ENCODE measurements around the gene NAV2. TPM values are rescaled to one million over a fixed set of nuclear protein-coding genes. Genes with fewer than 3 reads are reported as not detected.

The NAV2 gene
- total RNA-seq, 2 donors from 2014 or later, result 26.4 to 35.5 TPM

GRCh38 chr11:19946681-19947080, 234.0 kb downstream of the NAV2 start:
- no peak overlapping the region for H3K27ac ChIP-seq
- DNase-seq (no peak), ATAC-seq (no peak)
- H3K4me1 ChIP-seq, result peaks cover 2% of the 10 kb centered on the region
- TF ChIP-seq, protein P1, sequence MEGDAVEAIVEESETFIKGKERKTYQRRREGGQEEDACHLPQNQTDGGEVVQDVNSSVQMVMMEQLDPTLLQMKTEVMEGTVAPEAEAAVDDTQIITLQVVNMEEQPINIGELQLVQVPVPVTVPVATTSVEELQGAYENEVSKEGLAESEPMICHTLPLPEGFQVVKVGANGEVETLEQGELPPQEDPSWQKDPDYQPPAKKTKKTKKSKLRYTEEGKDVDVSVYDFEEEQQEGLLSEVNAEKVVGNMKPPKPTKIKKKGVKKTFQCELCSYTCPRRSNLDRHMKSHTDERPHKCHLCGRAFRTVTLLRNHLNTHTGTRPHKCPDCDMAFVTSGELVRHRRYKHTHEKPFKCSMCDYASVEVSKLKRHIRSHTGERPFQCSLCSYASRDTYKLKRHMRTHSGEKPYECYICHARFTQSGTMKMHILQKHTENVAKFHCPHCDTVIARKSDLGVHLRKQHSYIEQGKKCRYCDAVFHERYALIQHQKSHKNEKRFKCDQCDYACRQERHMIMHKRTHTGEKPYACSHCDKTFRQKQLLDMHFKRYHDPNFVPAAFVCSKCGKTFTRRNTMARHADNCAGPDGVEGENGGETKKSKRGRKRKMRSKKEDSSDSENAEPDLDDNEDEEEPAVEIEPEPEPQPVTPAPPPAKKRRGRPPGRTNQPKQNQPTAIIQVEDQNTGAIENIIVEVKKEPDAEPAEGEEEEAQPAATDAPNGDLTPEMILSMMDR (IDR thresholded peaks at IDR 0.05), result no peak
- no peak for TF ChIP-seq POLR2A (IDR thresholded peaks at IDR 0.05)
- H3K4me3 ChIP-seq, result no peak overlapping the region
- H3K36me3 ChIP-seq (replicated peaks in 1 of 2; ENCODE audit: insufficient read depth in 1 of 2, low read depth in 2 of 2), result peaks cover 0 to 6% of the 10 kb centered on the region in 2 donors
- 42 to 50% methylated on average over 1 of the region's 1 CpG for WGBS, 2 donors
- H3K9me3 ChIP-seq, result no peaks in the 10 kb centered on the region
- intact Hi-C loops (cut with DNase I), result loop anchor here (5.0 to 10.0 kb wide), 2 partner anchors 158 to 181 kb away; no protein-coding TSS in a partner anchor
- no peaks in the 10 kb centered on the region for H3K27me3 ChIP-seq

GRCh38 chr11:19947537-19948114, 235.0 kb downstream of the NAV2 start:
- DNase-seq (no peak), ATAC-seq (no peak)
- WGBS, 2 donors, result 68 to 73% methylated on average over 5 of the region's 5 CpGs
- Histone ChIP-seq H3K4me1 (peaks cover 12% of the 10 kb centered on the region), H3K36me3 (replicated peaks in 1 of 2; ENCODE audit: insufficient read depth in 1 of 2, low read depth in 2 of 2) (peaks cover 0 to 6% of the 10 kb centered on the region in 2 donors), H3K27me3 (no peaks in the 10 kb centered on the region), H3K4me3 (no peak overlapping the region), H3K9me3 (no peaks in the 10 kb centered on the region), H3K27ac (no peak overlapping the region)
- TF ChIP-seq, protein P1 (IDR thresholded peaks at IDR 0.05), result no peak
- TF ChIP-seq POLR2A (IDR thresholded peaks at IDR 0.05), result no peak
- intact Hi-C loops (cut with DNase I), result loop anchor here (5.0 to 10.0 kb wide), 2 partner anchors 157 to 180 kb away; no protein-coding TSS in a partner anchor

- Histone ChIP-seq H3K27me3 (no peaks in the 10 kb centered on the region), H3K27ac (no peak overlapping the region), H3K4me3 (no peak overlapping the region), H3K9me3 (no peaks in the 10 kb centered on the region), H3K36me3 (replicated peaks in 1 of 2; ENCODE audit: insufficient read depth in 1 of 2, low read depth in 2 of 2) (peaks cover 0 to 6% of the 10 kb centered on the region in 2 donors), H3K4me1 (peaks cover 28% of the 10 kb centered on the region)
- intact Hi-C loops (cut with DNase I), result loop anchor here (5.0 to 10.0 kb wide), 2 partner anchors 155 to 178 kb away; no protein-coding TSS in a partner anchor
- DNase-seq (no peak), ATAC-seq (no peak)
- no peak for TF ChIP-seq POLR2A (IDR thresholded peaks at IDR 0.05)
- TF ChIP-seq, protein P1 (IDR thresholded peaks at IDR 0.05), result no peak
- WGBS, 2 donors, result 84 to 91% methylated on average over 7 of the region's 7 CpGs
These were observed 237.0 kb downstream of the NAV2 start for GRCh38 chr11:19949606-19950005.

DNA sequence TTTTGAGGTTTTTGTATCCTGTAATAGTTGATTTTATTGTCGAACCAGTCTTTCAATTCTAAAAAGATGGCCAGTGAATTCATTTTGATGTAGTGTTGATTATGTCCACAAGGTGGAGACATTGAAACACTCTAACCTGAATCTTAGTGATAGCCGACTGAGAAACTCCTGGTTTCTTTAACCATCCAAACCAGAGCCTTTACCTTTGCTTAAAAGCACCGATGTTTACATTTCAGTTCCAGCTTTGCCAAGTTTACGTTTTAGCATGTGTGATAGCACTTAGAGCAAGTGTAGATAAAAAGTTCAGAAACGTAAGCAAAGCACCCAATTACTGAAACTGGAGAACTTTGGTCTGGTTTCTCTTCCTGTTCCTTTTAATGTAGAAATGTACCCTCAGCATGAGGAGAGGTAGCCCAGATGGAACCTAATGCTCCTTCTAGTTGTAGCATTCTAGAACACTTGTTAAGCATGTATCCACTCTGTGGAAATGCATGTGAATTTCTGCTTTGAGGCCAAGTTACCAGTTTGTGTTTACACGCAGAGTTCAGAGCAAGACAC, 239.0 kb downstream of the NAV2 start:
- Histone ChIP-seq H3K27ac (peak overlapping the region; percentile 13 to 74 (median 40)), H3K36me3 (replicated peaks in 1 of 2; ENCODE audit: insufficient read depth in 1 of 2, low read depth in 2 of 2) (peaks cover 0 to 6% of the 10 kb centered on the region in 2 donors), H3K27me3 (no peaks in the 10 kb centered on the region), H3K4me3 (no peak overlapping the region), H3K4me1 (peaks cover 46% of the 10 kb centered on the region), H3K9me3 (no peaks in the 10 kb centered on the region)
- ATAC-seq (peak; percentile 57), DNase-seq (peak in 1 of 4 donors; percentile 31)
- no peak for TF ChIP-seq POLR2A (IDR thresholded peaks at IDR 0.05)
- TF ChIP-seq, protein P1 (IDR thresholded peaks at IDR 0.05), result peak; percentile 35 to 91 (median 76)
- intact Hi-C loops (cut with DNase I), result no loop called here
- WGBS, 2 donors, result 20 to 21% methylated on average over 6 of the region's 6 CpGs

All from body of pancreas (tissue), 4 donors.